GM19240 (cell line): Measurements from ENCODE around the gene PTPRK.
"Not testable (repeated sequence)": the region's sequence is repeated elsewhere in the genome, so short reads cannot be mapped to it uniquely, and the experiment has no call there.

Source experiments
- DNase-seq: peaks from one replicate; pipeline ENCODE4 v3.0.0; 2011; ENCODE audit warnings: low spot score; ENCODE audit not compliant: insufficient read length

The PTPRK gene

GRCh38 chr6:128032042-128032441 lies 488.4 kb downstream of the PTPRK start:
- DNase-seq = no peak

- no peak for DNase-seq
These were observed 490.6 kb downstream of the PTPRK start for GRCh38 chr6:128029826-128030225.

- DNase-seq = no peak
These were observed 492.2 kb downstream of the PTPRK start for GRCh38 chr6:128028183-128028582.

GRCh38 chr6:128025478-128025877 lies 494.9 kb downstream of the PTPRK start:
- DNase-seq = no peak

- DNase-seq = no peak
These were observed 495.4 kb downstream of the PTPRK start for GRCh38 chr6:128024969-128025368.

- DNase-seq = no peak
These were observed 496.4 kb downstream of the PTPRK start for GRCh38 chr6:128024046-128024445.

- no peak for DNase-seq
These were observed 501.6 kb downstream of the PTPRK start for GRCh38 chr6:128018821-128019220.

GRCh38 chr6:128017288-128017687 lies 503.1 kb downstream of the PTPRK start:
- no peak for DNase-seq

- no peak for DNase-seq
These were observed 512.7 kb downstream of the PTPRK start for GRCh38 chr6:128007658-128008057.

GRCh38 chr6:128005009-128005408 lies 515.4 kb downstream of the PTPRK start:
- DNase-seq = no peak

GRCh38 chr6:128000363-128000762 lies 520.0 kb downstream of the PTPRK start:
- DNase-seq = no peak

GRCh38 chr6:127998985-127999384 lies 521.4 kb downstream of the PTPRK start:
- no peak for DNase-seq

- DNase-seq = no peak
These were observed 522.8 kb downstream of the PTPRK start for GRCh38 chr6:127997496-127998164.

- DNase-seq = no peak
These were observed 523.5 kb downstream of the PTPRK start for GRCh38 chr6:127996925-127997324.

GRCh38 chr6:127992144-127992543 lies 528.3 kb downstream of the PTPRK start:
- no peak for DNase-seq

- DNase-seq = no peak
These were observed 530.3 kb downstream of the PTPRK start for GRCh38 chr6:127990074-127990473.

GRCh38 chr6:127980996-127981395 lies 539.4 kb downstream of the PTPRK start:
- no peak for DNase-seq

- DNase-seq = not testable (repeated sequence)
These were observed 542.2 kb downstream of the PTPRK start for GRCh38 chr6:127978185-127978584.

GRCh38 chr6:127976796-127977195 lies 543.6 kb downstream of the PTPRK start:
- DNase-seq = no peak

GRCh38 chr6:127976111-127976510 lies 544.3 kb downstream of the PTPRK start:
- DNase-seq = no peak

GRCh38 chr6:127972815-127973214 lies 547.6 kb downstream of the PTPRK start:
- DNase-seq = no peak

GRCh38 chr6:127971945-127972391 lies 548.4 kb downstream of the PTPRK start:
- DNase-seq = no peak

- DNase-seq = no peak
These were observed 549.0 kb downstream of the PTPRK start for GRCh38 chr6:127971386-127971785.

- DNase-seq = no peak
These were observed 550.7 kb downstream of the PTPRK start for GRCh38 chr6:127969701-127970100.
